ENCODE measurements around the gene FPGS.
A peak's percentile ranks its signal among the peaks of the same experiment; 100 is the strongest.
"Not testable (repeated sequence)": the region's sequence is repeated elsewhere in the genome, so short reads cannot be mapped to it uniquely, and the experiment has no call there.

The FPGS gene

DNA sequence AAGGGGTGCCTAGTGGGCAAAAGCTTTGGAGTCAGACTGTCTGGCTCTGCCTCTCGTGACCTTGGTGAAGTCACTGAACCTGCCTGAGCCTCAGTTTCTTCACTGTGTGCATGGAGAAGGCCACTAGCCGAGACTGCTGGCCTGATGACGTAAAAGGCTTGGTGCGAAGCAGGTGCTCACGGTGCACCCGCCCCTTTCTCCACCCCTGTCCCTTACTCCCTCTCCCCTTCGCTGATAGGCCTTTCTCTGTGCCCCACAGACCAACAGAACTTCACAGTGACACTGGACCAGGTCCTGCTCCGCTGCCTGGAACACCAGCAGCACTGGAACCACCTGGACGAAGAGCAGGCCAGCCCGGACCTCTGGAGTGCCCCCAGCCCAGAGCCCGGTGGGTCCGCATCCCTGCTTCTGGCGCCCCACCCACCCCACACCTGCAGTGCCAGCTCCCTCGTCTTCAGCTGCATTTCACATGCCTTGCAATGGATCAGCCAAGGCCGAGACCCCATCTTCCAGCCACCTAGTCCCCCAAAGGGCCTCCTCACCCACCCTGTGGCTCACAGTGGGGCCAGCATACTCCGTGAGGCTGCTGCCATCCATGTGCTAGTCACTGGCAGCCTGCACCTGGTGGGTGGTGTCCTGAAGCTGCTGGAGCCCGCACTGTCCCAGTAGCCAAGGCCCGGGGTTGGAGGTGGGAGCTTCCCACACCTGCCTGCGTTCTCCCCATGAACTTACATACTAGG lies 10.4 kb downstream of the FPGS start:
- DNase-seq (ENCODE audit: low read depth), result no peak

DNA sequence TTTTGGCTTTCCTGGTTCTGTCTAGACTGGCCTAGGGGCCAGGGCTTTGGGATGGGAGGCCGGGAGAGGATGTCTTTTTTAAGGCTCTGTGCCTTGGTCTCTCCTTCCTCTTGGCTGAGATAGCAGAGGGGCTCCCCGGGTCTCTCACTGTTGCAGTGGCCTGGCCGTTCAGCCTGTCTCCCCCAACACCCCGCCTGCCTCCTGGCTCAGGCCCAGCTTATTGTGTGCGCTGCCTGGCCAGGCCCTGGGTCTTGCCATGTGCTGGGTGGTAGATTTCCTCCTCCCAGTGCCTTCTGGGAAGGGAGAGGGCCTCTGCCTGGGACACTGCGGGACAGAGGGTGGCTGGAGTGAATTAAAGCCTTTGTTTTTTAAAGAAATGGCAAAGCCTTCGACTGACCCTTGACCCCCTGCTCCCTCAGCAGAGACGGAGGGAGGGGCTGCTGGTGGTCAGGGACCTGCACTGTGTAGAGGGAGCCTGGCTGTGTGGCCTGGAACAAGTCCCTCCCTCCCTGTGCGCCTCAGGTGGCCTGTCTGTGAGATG lies 11.1 kb downstream of the FPGS start:
- no peak for DNase-seq (ENCODE audit: low read depth)

DNA sequence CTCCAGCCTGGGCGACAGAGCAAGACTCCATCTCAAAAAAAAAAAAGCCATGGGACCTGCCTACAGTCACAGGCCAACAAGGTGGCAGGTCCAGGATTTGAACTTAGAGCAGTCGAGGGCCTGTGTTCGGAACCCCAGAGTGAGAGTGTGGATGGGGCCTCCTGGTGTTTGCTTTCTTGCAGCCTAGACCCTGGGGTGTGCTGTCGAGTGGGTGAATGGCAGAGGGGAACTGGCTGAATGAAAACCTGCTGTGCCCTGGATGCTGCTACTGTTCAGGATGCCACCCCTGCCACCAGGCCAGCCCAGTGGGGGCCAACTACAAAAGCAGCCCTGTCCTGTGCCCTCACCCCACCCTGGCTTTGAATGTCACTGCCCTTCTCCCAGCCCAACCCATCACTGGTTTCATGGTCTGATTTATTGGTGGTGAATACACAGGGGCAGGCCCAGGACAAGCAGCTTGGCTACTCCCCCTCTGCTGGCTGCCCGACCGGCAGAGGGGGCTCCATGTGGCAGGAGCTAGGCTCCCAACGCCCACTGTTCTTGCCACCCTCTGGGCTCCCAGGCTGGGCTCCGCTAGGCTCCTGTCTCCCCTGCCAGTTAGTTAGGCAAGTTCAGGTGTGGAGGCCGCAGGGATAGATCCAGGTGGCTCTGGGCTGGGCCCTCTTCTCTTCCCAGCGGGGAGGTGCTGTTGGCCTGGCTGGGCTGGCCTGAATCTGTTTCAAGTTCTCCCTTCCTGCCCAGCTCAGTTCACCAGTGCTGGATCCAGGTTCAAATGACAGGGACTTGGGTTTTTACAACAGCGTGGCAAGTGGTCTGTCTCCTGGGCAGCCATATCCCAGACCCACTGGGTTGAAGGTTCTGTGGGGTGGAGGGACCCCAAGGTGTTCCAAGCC lies 12.2 kb downstream of the FPGS start:
- DNase-seq (ENCODE audit: low read depth), result no peak

DNA sequence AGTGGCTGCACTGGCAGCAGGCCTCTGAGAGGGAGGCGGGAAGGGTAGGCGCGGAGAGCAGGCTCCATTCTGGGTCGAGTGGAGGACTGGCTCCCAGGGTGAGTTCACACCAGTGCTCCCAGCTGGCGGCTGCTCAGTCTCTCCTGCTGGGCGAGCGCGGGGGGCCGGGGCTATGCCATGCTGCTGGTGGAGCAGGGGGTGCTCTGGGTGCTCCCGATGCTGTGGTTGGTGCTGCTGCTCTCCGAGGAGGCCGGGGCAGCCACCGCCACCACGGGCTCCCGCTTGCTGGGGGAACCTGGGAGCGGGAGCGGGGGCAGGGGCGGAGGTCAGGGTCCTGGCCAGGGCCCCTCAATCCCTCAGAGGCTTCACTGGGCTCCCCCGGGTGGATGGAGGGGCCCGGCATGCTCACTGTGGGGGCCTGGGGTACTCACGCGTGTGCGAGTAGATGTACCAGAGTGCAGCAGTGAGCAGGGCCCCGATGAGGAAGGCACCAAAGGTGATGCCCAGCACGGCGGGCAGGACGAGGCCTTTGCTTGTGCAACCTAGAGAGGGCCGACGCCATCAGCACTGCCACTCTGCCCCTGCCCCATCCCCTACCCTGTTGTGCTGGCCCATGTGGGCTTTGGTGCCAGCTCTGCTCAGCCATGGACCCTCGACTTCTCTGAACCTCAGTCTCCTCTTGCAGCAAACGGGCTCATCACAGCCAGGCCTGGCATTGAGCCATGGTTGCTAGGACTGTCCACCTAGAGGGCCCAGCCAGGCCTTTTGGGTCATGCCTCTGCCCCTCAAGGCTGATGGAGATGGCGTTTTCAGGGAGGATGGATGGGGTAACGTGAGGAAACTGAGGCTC lies 13.1 kb downstream of the FPGS start:
- no peak for DNase-seq (ENCODE audit: low read depth)

DNA sequence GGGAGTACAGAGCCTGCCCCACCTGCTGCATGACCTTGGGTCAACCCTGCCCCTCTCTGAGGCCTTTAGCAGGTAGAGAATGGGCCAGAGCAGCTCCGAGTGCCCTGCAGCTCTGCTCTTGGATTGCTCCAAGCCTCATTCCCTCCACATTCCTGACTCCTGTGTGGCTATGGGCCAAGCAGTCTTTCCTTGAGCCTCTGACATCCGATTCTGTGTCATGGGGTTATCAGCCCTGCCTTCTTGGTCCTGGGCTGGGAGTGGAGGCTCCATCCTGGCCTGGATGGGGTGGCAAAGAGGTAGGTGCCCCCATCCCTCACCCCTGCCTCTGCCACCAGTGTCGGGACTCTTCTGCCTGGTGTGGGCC lies 13.7 kb downstream of the FPGS start:
- no peak for DNase-seq (ENCODE audit: low read depth)

DNA sequence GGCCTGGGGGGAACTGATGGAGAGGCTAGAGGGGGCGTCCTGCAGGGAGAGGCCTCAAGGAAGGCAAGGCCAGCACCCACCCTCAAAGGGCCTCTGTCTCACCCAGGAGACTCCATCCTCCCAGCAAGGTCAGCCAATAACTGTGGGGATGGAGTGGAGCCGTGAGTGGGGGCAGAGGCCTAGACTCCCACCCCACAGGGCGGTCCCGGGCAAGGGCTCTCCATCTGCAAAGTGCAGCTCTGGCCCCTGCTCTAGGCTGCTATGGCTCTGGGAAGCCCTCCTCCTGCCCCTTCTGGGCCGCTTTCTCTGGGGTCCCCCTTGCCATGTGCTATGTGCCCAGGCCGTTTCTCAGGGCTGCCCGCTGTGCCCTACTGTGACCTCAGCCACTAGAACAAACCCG lies 14.0 kb downstream of the FPGS start:
- no peak for DNase-seq (ENCODE audit: low read depth)

DNA sequence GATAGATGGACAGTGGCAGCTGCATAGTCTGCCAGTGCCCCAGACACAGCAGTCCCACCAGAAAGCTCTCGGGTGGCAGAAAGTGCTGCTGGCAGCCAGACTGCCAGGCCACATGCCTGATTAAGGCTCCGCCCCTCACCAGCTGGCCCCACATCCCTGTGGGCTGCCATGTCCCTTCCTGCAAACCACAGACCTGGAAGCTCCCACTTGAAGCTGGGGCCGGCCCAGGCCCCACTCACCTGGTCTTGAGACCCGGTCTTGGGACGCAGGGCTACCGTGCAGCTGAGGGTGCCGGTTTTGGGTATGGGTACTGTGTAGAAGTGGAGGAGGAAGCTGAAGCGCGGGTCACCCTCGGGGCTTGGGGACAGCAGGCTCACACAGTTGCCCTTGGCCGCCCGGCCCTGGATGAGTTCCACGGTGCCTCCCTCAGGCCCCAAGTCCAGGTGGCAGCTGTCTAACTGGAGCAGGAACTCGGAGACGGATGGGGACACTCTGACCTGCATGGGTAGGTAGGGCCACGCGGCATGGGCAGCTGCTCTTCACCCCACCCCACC lies 15.3 kb downstream of the FPGS start:
- DNase-seq (ENCODE audit: low read depth), result no peak

DNA sequence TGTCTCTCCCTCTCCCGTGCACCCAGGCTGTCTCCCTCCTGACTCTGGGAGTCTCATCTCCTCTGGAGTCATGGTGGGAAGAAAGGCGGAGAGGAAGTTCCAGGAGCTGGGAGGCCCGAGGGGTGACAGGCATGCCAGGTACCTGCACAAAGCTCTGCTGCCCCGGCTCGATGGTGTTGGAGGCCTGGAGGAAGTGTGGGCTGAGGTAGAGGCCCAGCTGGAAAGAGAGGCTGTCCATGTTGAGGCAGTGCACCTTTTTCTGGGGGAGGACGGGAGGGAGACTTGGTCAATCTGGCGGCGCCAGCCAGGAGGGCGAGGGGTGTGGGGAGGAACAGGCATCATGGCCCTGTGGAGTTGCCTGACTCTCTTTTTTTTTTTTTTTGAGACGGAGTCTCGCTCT lies 15.9 kb downstream of the FPGS start:
- no peak for DNase-seq (ENCODE audit: low read depth)

DNA sequence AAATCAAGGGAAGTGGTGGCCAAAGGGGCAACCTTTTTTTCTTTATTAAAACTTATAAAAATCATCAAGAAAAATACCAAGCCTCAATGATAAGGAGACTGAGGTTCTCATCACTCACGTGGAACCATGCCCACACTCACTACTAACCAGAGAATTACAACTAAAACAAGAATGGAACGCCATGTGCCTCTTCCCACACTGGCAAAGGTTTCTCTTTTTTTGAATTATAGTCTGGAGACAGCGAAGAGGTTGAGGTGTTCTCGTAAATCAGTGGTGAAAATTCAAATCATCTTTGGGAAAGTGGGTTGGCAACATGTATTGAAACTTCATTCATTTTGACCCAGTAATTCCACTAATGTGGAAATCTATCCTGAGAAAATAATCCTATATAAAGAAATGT lies 19.4 kb downstream of the FPGS start:
- no peak for DNase-seq (ENCODE audit: low read depth)

DNA sequence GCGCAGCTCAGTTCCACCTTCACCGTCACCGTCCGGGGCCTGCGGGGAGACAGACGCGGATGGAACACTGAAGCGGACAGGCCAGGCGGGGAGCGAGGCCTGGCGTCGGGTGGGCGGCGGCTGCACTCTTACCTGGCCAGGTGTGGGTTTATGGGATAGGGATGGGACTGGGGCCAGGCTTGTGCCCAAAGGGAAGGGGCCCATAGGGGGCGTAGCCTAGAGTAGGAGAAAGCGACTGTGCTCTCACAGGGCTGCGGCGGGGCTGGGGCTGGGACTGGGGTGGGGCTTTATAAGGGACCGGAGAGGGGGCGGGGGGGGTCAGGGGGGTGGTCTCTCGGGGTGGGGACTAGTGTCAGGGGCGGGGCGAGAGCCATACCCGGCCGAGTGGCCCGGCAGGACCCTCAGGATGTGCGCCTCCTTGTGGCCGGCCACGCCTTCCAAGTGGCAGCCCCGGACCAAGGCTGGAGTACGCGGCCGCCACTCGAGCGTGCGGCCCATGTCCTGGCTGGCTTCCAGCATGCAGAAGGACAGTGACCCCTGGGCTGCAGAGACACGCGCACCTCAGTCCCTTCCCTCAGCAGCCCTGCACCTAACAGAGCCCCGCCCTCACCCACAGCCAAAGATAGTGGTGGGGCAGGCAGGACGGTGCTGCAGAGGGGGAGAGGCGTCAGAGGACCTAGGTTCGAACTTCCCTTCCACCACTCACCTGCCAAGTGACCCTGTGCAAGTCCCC lies 22.8 kb downstream of the FPGS start:
- DNase-seq (ENCODE audit: low read depth), result no peak

DNA sequence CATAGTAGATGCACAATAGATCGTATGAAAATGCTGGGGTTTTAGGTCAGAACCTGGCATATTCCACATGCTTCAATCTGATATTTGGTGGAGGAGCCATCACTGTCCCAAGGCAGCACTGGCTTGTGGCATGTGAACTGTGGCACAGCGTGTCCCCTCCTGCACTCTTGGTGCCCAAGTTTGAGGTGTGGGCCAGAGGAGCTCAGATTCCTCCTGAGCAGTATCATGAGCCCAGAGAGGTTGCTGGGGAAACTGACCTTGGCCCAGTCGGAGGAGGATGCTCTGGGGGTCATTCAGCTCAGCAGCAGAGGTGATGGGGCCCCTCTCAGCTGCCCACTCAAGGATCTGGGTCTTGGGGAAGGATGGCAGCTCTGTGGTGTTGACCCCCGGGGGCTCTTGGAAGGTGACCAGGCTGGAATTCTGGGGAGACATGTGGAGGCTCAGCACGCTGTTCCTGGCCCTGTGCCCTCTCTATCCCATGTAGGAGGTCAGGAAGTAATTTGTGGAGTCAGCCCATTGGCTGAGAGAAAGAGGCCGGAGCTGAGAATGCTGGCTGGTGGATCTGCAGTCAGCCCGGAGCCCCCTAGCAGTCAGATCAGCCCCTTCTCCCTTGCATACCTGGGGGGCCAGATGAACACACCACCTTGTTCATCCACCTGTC lies 23.7 kb downstream of the FPGS start:
- no peak for DNase-seq (ENCODE audit: low read depth)

DNA sequence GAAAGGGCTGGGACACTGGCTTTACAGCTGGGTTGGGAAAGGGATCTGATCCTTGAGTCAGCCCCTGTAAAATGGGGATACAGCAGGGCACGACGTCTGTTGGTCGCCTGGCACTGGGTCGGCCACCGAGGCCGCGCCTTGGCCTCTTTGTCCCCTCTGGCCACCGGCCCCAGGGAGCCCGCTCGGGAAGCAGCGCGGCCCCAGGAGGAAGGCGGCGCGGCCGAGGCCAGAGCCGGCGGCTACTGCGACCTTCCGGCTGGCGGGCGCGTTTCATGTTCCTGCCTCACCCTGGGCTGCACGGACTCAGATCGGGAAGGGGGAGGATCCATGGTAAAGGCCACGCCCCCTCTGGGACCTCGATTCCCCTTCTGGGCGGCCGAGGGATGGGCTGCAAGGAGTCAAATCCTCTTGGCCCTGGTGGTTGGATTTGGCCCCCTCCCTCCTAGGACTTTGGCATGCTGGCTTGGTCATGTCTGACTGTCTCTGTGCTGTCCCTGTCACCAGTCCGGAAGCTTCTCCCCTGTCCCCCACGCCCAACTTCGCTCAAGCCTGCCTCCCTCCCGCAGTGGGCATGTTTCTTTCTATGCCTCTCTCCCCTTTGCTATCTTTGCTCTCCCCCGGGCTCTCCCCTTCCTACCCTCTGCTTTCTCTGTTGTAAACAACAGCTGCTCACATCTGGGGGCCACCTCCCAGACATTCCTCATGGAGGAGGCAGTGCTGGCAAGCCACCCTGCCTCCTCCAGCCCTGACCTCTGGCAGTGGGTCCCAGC lies 25.8 kb downstream of the FPGS start:
- peak; percentile 76 for DNase-seq (ENCODE audit: low read depth)

DNA sequence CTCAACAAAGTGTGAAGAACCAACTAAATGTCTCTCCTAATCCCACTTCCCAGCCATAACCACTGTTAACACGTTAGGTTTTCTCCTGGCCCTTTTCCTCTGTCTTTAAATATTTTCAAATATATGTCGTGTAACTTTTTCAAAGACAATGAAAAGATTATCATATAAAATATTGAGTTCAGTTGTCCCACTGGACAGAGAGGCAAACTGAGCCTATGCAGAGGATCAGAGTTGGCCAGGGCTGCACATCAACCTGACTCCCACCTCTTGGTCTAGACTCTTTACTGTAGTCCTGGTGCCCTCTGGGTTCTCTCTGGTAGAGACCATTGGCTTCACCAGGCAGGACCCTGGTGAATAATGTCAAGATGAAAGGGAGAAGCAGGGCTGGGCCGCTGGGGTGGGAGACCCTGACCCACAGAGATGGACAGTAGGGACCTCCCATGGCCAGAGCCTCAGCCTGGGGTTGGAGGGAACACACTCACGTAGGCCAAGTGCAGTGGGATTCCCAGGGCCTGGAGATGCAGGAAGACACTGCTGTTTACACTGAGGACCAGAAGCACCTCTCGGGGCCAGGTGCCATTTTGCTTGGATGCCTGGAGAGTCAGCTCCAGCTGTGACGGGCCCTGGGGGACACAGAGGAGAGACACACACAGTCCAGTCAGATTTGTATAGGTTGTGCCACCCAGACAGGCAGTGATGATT lies 26.7 kb downstream of the FPGS start:
- DNase-seq (ENCODE audit: low read depth), result no peak

DNA sequence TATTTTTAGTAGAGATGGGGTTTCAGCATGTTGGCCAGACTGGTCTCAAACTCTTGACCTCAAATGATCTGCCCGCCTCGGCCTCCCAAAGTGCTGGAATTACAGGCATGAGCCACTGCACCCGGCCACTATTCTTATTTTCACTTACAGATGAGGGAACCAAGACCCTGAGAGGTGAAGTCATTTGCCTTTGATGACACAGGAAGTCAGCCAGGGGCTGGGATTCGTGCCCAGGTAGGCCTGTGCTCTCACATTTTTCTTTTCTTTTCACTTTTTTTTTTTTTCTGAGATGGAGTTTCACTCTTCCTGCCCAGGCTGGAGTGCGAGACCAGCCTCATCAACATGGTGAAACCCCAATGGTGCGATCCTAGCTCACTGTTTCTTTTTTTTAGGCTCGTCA lies 29.6 kb downstream of the FPGS start:
- DNase-seq (ENCODE audit: low read depth), result no peak

DNA sequence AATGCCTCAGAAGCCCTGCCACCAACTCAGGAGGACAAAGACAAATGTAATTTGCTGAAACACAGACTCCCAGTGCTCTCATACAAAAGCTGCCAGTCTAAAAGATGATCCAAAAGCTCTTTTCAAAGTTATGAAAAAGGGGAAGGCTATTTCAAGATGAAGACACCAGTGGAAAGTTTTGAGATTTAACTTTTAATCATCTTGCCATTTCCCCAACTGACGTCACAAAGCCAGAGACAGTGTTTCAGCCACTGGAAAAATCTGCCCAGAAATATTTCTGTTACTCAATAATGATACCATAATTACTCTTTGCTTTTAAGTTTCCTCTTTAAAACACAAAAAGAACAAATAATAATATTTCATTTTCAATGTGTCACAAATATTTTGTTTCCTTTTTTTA lies 30.9 kb downstream of the FPGS start:
- DNase-seq (ENCODE audit: low read depth), result no peak

DNA sequence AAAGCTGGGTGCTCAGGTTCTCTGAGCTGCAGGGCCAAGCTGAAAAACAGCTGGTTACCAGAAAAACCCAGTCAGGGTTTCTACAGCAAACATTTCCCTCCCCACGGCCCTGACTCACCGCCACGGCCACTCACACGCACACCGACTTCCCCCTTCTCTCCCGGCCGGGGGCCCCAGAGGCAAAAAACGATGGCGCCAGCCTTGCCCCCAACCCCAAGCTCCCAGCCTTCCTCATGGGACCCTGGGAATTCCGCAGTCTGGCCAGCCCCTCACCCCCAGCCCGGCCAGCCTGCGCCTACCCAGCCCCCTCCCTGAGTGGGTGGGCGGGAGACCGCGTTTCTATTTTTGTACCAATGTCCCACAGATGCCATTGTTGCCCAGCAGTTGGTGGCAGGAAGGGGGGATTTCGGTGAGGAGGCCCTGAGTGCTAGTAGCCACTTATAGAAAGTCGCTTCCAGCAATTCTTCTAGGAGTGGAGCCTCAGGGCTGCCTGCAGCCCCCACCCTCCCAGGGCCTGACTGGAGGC lies 33.4 kb downstream of the FPGS start:
- DNase-seq (ENCODE audit: low read depth), result peak; percentile 83

DNA sequence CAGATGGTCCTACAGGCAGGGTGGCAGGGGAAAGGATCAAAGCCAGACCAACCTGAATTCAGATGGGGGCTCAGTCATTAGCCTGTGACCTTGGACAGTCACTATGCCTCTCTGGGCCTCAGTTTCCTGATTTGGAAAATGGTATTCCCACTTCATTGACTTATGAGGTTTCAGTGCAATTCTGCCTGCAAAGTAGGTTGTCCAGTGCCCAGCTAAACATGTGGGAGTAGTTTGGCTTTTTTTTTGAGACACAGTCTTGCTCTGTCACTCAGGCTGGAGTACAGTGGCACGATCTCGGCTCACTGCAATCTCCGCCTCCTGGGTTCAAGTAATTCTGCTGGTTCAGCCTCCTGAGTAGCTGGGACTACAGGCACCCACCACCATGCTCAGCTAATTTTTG lies 33.9 kb downstream of the FPGS start:
- not testable (repeated sequence) for DNase-seq (ENCODE audit: low read depth)

DNA sequence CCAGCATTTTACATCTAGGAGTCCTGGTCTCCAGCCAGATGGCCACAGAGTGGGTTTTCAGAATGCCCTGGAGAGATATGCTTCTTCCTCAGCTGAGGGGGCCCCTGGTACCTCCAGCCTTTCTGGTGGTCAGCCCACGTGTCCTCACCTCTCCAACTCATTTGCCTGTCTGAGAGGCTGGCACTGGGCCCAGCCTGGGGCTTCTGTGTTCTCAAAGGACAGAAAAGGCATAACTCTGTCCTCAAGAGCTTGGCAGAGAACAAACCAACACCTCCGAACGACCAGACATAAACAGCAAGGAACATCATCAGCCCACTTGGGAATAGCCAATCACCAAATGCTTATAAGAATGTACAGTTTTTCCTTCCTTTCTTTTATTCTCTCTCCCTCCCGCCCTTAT lies 34.7 kb downstream of the FPGS start:
- no peak for DNase-seq (ENCODE audit: low read depth)
